ENCODE measurements around the gene CIDEC.
A peak's percentile ranks its signal among the peaks of the same experiment; 100 is the strongest.
"Not testable (repeated sequence)": the region's sequence is repeated elsewhere in the genome, so short reads cannot be mapped to it uniquely, and the experiment has no call there.

Gene CIDEC

GRCh38 chr3:9859530-9860025 lies 20.5 kb downstream of the CIDEC start:
- no peak for TF ChIP-seq CTCF (conservative IDR thresholded peaks at IDR 0.05)
- H3K27ac ChIP-seq = no peak overlapping the region

GRCh38 chr3:9855594-9855993 lies 24.5 kb downstream of the CIDEC start:
- TF ChIP-seq CTCF (conservative IDR thresholded peaks at IDR 0.05) = no peak
- no peak overlapping the region for H3K27ac ChIP-seq

GRCh38 chr3:9854291-9854940 lies 25.6 kb downstream of the CIDEC start:
- not testable (repeated sequence) for H3K27ac ChIP-seq

GRCh38 chr3:9852528-9852927 lies 27.5 kb downstream of the CIDEC start:
- H3K27ac ChIP-seq = no peak overlapping the region
- no peak for TF ChIP-seq CTCF (conservative IDR thresholded peaks at IDR 0.05)

GRCh38 chr3:9851926-9852325 lies 28.1 kb downstream of the CIDEC start:
- not testable (repeated sequence) for H3K27ac ChIP-seq

GRCh38 chr3:9851383-9851782 lies 28.7 kb downstream of the CIDEC start:
- H3K27ac ChIP-seq = not testable (repeated sequence)

GRCh38 chr3:9848860-9849259 lies 31.2 kb downstream of the CIDEC start:
- not testable (repeated sequence) for H3K27ac ChIP-seq
- peak; percentile 83 for TF ChIP-seq CTCF (conservative IDR thresholded peaks at IDR 0.05)

- not testable (repeated sequence) for H3K27ac ChIP-seq
These were observed 32.2 kb downstream of the CIDEC start for GRCh38 chr3:9847870-9848269.

GRCh38 chr3:9846931-9847488 lies 33.0 kb downstream of the CIDEC start:
- no peak overlapping the region for H3K27ac ChIP-seq
- TF ChIP-seq CTCF (conservative IDR thresholded peaks at IDR 0.05) = no peak

- no peak for TF ChIP-seq CTCF (conservative IDR thresholded peaks at IDR 0.05)
- H3K27ac ChIP-seq = no peak overlapping the region
These were observed 33.8 kb downstream of the CIDEC start for GRCh38 chr3:9846231-9846630.

Measured in VCaP (cell line).